HFFc6 (cell line): Measurements from ENCODE around the gene FBXO34. TPM values are rescaled to one million over a fixed set of nuclear protein-coding genes. Genes with fewer than 3 reads are reported as not detected.
A peak's percentile ranks its signal among the peaks of the same experiment; 100 is the strongest.

Experiments used
- DNase-seq: peaks from one replicate; pipeline ENCODE4 v3.0.0-alpha.2; 2018
- H3K27ac Mint-ChIP-seq: 2 replicates; pipeline ENCODE4 v1.8.0; 2020; ENCODE audit warnings: mild to moderate bottlenecking, mixed read lengths
- H3K27me3 Mint-ChIP-seq: 2 replicates; pipeline ENCODE4 v1.8.0; 2021; ENCODE audit warnings: mild to moderate bottlenecking, moderate library complexity, mixed read lengths; ENCODE audit not compliant: insufficient read depth
- H3K36me3 Mint-ChIP-seq: 2 replicates; pipeline ENCODE4 v1.8.0; 2021; ENCODE audit warnings: low read depth, mixed read lengths
- H3K4me1 Mint-ChIP-seq: 2 replicates; pipeline ENCODE4 v1.8.0; 2020; ENCODE audit warnings: low read depth, mixed read lengths
- H3K4me3 Mint-ChIP-seq: 2 replicates; pipeline ENCODE4 v1.8.0; 2020; ENCODE audit warnings: mild to moderate bottlenecking, moderate library complexity, mixed read lengths
- H3K9me3 Mint-ChIP-seq: 2 replicates; pipeline ENCODE4 v1.8.0; 2020; ENCODE audit warnings: mild to moderate bottlenecking, mixed read lengths
- total RNA-seq, 6 experiments: library from RNA; stranded (reverse); fragmentation: NEBNext Ultra II Directional; extraction: Animal tissue kit (Norgen Biotek cat#: 25700); gene quantifications; 2 replicates in 1 of 6; 3 replicates in 5 of 6; pipeline ENCODE4 v1.2.3, GENCODE V29; 2021
- TF ChIP-seq, protein P1 (sequence below): fragments of 200-600 bp; sonication (generic); IDR thresholded peaks from 2 replicates; pipeline ENCODE4 v1.5.0; 2021; ENCODE audit warnings: antibody characterized with exemption, mild to moderate bottlenecking

FBXO34 gene
- total RNA-seq, 6 experiments from 2014 or later = 10.3 to 13.5 (median 11.7) TPM

DNA sequence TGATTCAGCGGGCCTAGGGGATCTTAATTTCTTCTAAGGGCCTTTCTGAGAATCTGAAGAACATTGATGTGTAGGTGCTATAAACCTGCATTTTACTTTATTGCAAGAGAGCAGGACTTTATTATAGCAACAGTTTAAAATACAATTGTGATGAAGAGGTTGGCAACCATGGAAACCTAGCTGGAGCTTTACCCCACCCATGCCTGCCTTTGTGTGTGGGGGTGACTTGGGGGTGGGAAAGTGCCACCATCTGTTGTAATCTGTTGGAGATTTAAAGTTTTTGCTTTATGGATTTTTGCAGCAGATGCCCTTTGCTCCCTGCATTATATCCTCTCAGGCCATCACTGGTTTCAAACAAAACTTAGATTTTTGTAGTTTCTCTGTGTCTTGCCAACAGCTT lies 75.8 kb downstream of the FBXO34 start:
- Mint-ChIP-seq H3K4me1 (peaks cover 14% of the 10 kb centered on the region; the same call in 1 of the 2 replicates), H3K27me3 (no peaks in the 10 kb centered on the region), H3K9me3 (no peaks in the 10 kb centered on the region), H3K36me3 (no peaks in the 10 kb centered on the region; the same call in 1 of the 2 replicates), H3K27ac (no peak overlapping the region), H3K4me3 (no peak overlapping the region)
- DNase-seq = no peak
- TF ChIP-seq, protein P1, sequence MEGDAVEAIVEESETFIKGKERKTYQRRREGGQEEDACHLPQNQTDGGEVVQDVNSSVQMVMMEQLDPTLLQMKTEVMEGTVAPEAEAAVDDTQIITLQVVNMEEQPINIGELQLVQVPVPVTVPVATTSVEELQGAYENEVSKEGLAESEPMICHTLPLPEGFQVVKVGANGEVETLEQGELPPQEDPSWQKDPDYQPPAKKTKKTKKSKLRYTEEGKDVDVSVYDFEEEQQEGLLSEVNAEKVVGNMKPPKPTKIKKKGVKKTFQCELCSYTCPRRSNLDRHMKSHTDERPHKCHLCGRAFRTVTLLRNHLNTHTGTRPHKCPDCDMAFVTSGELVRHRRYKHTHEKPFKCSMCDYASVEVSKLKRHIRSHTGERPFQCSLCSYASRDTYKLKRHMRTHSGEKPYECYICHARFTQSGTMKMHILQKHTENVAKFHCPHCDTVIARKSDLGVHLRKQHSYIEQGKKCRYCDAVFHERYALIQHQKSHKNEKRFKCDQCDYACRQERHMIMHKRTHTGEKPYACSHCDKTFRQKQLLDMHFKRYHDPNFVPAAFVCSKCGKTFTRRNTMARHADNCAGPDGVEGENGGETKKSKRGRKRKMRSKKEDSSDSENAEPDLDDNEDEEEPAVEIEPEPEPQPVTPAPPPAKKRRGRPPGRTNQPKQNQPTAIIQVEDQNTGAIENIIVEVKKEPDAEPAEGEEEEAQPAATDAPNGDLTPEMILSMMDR = no peak

DNA sequence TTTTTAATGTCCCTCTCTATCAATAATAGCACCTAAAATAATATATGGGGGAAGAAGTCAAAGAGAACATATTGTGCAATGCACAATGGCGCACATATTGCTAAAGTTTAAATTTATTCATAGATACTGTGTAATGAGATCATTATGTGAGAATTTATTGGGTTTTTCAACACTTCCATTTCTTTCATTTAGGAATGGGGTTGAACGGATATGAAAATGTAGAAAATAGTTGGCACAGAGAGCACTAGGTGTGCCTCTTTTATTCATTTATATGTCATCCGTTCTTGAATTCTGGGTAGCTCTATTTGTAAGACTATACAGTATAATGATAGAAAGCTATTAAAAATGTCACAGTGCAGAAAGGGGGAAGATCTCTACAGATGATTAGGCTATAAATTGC lies 76.5 kb downstream of the FBXO34 start:
- TF ChIP-seq, protein P1 = no peak
- Mint-ChIP-seq H3K9me3 (no peaks in the 10 kb centered on the region), H3K4me3 (no peak overlapping the region), H3K36me3 (no peaks in the 10 kb centered on the region; the same call in 1 of the 2 replicates), H3K27me3 (no peaks in the 10 kb centered on the region), H3K27ac (no peak overlapping the region), H3K4me1 (peaks cover 14% of the 10 kb centered on the region; the same call in 1 of the 2 replicates)
- no peak for DNase-seq

DNA sequence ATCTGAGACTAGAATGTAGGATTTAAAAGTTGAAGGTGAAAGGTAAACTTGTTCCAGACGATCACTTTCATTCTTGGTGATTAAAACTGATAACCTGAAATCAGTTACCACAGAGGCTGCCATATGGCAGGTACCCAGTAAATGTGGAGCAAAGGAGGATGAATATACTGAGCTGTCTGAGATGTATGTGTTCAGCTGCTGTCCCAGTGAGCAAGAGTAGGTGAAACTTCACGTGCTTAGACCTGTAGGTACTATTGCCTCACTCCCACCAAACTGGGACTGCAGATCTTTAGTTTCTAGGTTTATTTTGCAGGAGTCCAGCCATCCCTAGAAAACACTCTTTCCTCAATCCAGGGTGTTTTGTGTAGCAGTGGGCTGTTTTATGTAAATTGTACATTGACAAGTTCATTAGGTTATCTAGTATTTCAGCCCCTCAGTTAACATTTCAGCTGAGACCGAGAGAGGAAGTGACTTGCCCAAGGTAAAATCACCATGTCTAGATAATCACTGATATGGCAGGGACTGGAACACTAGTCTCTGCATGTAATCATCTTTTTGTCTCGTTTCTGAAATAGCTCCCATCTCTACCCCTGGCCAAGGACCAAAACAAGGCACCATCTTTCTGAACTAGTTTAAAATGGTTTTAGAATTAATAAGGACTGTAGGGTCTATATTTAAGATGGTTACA lies 77.7 kb downstream of the FBXO34 start:
- no peak overlapping the region for H3K27ac Mint-ChIP-seq
- DNase-seq = no peak
- no peaks in the 10 kb centered on the region for H3K9me3 Mint-ChIP-seq
- peaks cover 13% of the 10 kb centered on the region; the same call in 1 of the 2 replicates for H3K4me1 Mint-ChIP-seq
- TF ChIP-seq, protein P1 = no peak
- H3K4me3 Mint-ChIP-seq = no peak overlapping the region
- H3K36me3 Mint-ChIP-seq = no peaks in the 10 kb centered on the region; the same call in 1 of the 2 replicates
- H3K27me3 Mint-ChIP-seq = no peaks in the 10 kb centered on the region

DNA sequence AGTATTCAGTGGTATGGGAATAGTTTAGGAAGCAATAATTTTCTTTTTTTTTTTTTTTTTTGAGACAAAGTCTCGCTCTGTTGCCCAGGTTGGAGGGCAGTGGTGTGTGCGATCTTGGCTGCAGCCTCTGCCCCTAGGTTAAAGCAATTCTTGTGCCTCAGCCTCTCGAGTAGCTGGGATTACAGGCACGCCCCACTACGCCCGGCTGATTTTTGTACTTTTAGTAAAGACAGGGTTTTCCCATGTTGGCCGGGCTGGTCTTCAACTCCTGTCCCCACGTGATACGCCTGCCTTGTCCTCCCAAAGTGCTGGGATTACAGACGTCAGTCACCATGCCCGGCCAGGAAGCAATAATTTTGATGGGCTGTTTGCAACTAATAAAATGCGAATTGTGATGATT lies 78.3 kb downstream of the FBXO34 start:
- DNase-seq = no peak
- TF ChIP-seq, protein P1 = no peak
- Mint-ChIP-seq H3K4me3 (no peak overlapping the region), H3K4me1 (peaks cover 7% of the 10 kb centered on the region; the same call in 1 of the 2 replicates), H3K27me3 (no peaks in the 10 kb centered on the region), H3K9me3 (no peaks in the 10 kb centered on the region), H3K27ac (no peak overlapping the region), H3K36me3 (no peaks in the 10 kb centered on the region; the same call in 1 of the 2 replicates)

DNA sequence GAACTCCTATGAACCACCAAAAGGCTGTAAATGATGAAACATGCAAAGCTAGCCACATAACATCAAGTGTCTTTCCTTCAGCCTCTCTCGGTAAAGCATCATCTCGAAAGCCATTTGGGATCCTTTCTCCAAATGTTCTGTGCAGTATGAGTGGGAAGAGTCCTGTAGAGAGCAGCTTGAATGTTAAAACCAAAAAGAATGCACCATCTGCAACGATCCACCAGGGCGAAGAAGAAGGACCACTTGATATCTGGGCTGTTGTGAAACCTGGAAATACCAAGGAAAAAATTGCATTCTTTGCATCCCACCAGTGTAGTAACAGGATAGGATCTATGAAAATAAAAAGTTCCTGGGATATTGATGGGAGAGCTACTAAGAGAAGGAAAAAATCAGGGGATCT lies 79.2 kb downstream of the FBXO34 start:
- H3K27ac Mint-ChIP-seq = no peak overlapping the region
- 0 out of 2 replicates have a peak, but pooled peaks cover 6% of the 10 kb centered on the region for H3K4me1 Mint-ChIP-seq
- H3K36me3 Mint-ChIP-seq = no peaks in the 10 kb centered on the region; the same call in 1 of the 2 replicates

More for the DNA sequence above, 79.2 kb downstream of the FBXO34 start:
- Mint-ChIP-seq H3K4me3 (no peak overlapping the region), H3K9me3 (no peaks in the 10 kb centered on the region), H3K27me3 (no peaks in the 10 kb centered on the region)
- TF ChIP-seq, protein P1 = peak; percentile 27; the same call in 1 of the 2 replicates
- no peak for DNase-seq
